IPS-18a (cell line): ENCODE measurements around the gene KIAA1210.

ENCODE experiments used
- H3K27ac ChIP-seq: one replicate; pipeline ENCODE4 v1.5.1; 2013; ENCODE audit warnings: low read length
- H3K27me3 ChIP-seq: one replicate; pipeline ENCODE4 v1.6.1; 2013; ENCODE audit warnings: mild to moderate bottlenecking, low read length; ENCODE audit not compliant: control insufficient read depth, insufficient read depth
- H3K36me3 ChIP-seq: one replicate; pipeline ENCODE4 v1.6.1; 2013; ENCODE audit warnings: low read depth, low read length; ENCODE audit not compliant: control insufficient read depth
- H3K4me1 ChIP-seq: one replicate; pipeline ENCODE4 v1.6.1; 2013; ENCODE audit warnings: low read depth, low read length; ENCODE audit not compliant: control insufficient read depth
- H3K4me3 ChIP-seq: one replicate; pipeline ENCODE4 v1.5.1; 2013; ENCODE audit warnings: low read length
- H3K9ac ChIP-seq: one replicate; pipeline ENCODE4 v1.6.1; 2013; ENCODE audit warnings: mild to moderate bottlenecking, low read length, moderate library complexity
- H3K9me3 ChIP-seq: one replicate; pipeline ENCODE4 v1.6.1; 2013; ENCODE audit warnings: low read depth, low read length; ENCODE audit not compliant: control insufficient read depth

KIAA1210 gene

DNA sequence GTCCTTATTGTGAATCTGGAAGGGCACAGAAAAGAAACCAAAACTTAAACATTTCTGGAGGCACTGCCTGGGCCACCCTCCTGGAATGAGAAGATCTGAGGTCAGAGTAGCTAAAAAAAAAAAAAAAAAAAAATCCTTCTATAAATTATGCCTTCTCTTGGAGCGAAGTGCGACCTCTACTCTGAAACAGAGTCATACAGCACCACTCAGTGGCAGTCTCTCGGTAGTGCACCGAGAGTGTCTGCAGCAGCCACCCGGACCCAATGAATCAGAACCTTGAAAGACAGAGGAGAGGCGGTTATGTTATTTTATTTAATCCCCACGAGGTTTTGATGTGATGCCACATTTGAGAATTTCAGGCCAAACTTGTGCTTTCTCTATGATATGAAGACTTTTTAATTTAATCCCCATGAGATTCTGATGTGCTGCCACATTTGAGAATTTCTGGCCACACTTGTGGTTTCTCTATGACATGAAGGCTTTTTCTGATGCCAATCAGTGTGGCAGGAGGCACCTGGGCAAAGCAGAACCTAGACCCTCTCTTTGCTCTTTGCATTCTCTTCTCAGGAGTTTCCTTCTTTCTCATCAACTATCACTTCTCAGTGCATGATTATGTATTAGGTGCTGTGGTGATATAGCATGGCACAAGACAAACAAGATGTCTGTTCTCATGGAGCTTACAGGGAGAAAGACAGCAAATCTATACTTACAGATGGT, 60.4 kb downstream of the KIAA1210 start:
- Histone ChIP-seq H3K27ac (no peak overlapping the region), H3K27me3 (no peaks in the 10 kb centered on the region)

DNA sequence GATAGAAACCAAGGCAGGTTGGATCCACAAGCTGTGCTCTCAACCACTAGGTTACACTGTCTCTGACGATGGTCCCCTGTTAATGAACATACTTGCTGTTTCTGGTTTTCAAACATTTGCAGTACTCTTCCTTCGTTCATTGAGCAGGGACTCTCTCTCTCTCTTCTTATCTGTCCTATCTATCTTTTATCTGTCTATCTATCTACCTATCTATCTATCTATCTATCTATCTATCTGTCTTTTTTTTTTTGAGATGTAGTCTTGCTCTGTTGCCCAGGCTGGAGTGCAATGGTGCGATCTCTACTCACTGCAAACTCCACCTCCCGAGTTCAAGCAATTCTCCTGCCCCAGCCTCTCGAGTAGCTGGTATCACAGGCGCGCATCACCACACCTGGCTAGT, 64.2 kb downstream of the KIAA1210 start:
- H3K9me3 ChIP-seq = peaks cover 7% of the 10 kb centered on the region
- no peak overlapping the region for H3K27ac ChIP-seq
- H3K36me3 ChIP-seq = no peaks in the 10 kb centered on the region
- no peaks in the 10 kb centered on the region for H3K27me3 ChIP-seq
- no peak overlapping the region for H3K4me3 ChIP-seq
- H3K9ac ChIP-seq = no peak overlapping the region
- H3K4me1 ChIP-seq = peaks cover 4% of the 10 kb centered on the region

More for the DNA sequence above, 60.4 kb downstream of the KIAA1210 start:
- no peak overlapping the region for H3K4me3 ChIP-seq
- peaks cover 4% of the 10 kb centered on the region for H3K4me1 ChIP-seq
- peaks cover 22% of the 10 kb centered on the region for H3K9me3 ChIP-seq
- H3K9ac ChIP-seq = no peak overlapping the region
- no peaks in the 10 kb centered on the region for H3K36me3 ChIP-seq

DNA sequence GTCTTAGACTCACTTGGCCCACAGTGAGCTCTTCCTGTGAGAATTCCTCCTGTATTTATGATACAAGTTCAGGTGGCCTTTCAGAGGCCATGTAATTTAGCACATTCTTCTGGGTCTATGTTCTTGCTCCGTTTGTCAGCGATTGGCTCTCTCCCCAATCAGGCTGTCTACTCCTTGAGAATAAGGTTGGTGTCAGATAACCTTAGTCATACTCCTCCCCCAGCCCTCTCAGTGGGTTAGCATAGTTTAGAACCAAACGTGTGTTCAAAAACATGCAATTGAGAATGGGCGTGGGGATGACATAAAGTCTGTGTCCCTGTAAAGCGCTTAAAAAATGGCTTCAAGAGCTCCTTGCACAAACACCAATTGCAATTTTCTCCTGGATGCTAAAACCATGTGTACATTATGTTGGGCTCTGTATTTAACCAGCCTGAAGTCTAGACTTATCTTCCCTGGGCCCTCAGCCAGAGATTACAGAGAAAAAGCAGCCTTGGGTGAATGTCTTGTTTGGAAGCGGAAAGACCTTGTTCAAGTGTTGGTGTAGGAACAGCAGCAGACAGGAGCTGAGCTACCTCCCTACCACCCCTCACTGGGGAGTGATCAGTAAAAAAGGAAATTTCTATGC, 64.8 kb downstream of the KIAA1210 start:
- no peak overlapping the region for H3K4me3 ChIP-seq
- no peaks in the 10 kb centered on the region for H3K36me3 ChIP-seq
- no peak overlapping the region for H3K27ac ChIP-seq
- no peaks in the 10 kb centered on the region for H3K27me3 ChIP-seq
- peaks cover 3% of the 10 kb centered on the region for H3K9me3 ChIP-seq
- H3K9ac ChIP-seq = no peak overlapping the region
- H3K4me1 ChIP-seq = peaks cover 4% of the 10 kb centered on the region

DNA sequence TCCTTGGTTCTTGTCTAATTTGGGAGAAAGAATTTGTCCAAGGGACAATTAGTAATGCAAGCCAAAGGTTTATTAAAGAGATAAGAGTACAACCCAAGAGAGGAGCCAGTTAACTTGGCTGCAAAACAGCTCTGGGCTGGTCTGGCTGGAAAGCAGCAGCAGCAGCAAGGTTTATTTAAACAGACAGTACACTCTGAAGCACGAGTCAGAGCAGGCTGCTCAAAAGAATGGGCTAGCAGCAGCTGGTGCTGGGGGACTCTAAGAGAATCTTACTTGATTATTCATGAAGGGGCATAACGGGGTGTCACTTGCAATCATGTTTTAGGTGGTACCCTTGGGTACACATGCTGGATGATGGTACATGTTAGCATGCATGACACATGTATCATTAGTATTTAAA, 71.9 kb downstream of the KIAA1210 start:
- Histone ChIP-seq H3K9ac (no peak overlapping the region), H3K36me3 (no peaks in the 10 kb centered on the region), H3K27me3 (no peaks in the 10 kb centered on the region), H3K27ac (no peak overlapping the region), H3K9me3 (peaks cover 7% of the 10 kb centered on the region), H3K4me1 (no peaks in the 10 kb centered on the region), H3K4me3 (no peak overlapping the region)

DNA sequence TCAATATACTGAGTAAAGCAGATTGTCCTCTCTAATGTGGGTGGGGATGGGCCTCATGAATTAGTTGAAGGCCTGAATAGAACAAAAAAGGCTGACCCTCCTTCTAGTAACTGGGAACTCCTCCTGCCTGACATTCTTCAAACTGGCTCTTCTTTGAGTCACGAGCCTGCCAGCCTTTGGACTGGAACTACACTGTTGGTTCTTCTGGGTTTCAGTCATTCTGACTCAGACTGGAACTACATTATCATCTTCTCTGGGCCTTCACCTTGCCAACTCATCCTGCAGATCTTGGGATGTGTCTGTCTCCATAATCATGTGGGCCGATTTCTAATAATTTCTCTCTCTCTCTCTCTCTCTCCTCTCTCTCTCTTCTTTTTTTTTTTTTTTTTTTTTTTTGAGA, 81.7 kb downstream of the KIAA1210 start:
- no peak overlapping the region for H3K4me3 ChIP-seq
- no peak overlapping the region for H3K9ac ChIP-seq
- H3K4me1 ChIP-seq = no peaks in the 10 kb centered on the region
- H3K9me3 ChIP-seq = peaks cover 13% of the 10 kb centered on the region
- H3K27ac ChIP-seq = no peak overlapping the region
- no peaks in the 10 kb centered on the region for H3K36me3 ChIP-seq
- H3K27me3 ChIP-seq = no peaks in the 10 kb centered on the region

- Histone ChIP-seq H3K9me3 (peaks cover 7% of the 10 kb centered on the region), H3K36me3 (no peaks in the 10 kb centered on the region), H3K9ac (no peak overlapping the region), H3K27ac (no peak overlapping the region), H3K4me1 (no peaks in the 10 kb centered on the region), H3K4me3 (no peak overlapping the region), H3K27me3 (no peaks in the 10 kb centered on the region)
Measured at GRCh38 chrX:119042996-119043395, 84.6 kb downstream of the KIAA1210 start.

DNA sequence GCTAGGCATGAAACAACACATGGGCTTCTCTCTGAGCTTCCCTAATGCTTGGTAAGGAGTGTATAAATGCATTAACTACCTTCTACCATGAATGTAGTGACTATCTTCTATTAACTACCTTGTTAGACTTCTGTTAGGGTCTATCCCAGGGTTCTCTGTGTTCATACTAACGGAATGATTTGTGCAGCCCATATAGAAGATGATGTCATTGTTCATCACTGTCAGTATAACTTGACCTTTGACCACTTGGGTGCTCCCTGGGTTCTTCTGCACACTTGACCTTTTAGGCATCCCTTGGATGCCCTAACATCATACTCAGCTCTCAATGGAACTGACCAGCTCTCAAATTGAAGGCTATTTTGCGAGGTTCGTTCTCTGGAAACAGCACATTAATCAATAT, 85.6 kb downstream of the KIAA1210 start:
- Histone ChIP-seq H3K27ac (no peak overlapping the region), H3K4me1 (no peaks in the 10 kb centered on the region), H3K9ac (no peak overlapping the region), H3K4me3 (no peak overlapping the region), H3K9me3 (peaks cover 7% of the 10 kb centered on the region), H3K27me3 (no peaks in the 10 kb centered on the region), H3K36me3 (no peaks in the 10 kb centered on the region)

GRCh38 chrX:119041175-119041574, 86.4 kb downstream of the KIAA1210 start:
- Histone ChIP-seq H3K36me3 (no peaks in the 10 kb centered on the region), H3K27me3 (no peaks in the 10 kb centered on the region), H3K4me3 (no peak overlapping the region), H3K9ac (no peak overlapping the region), H3K27ac (no peak overlapping the region), H3K9me3 (peaks cover 7% of the 10 kb centered on the region), H3K4me1 (no peaks in the 10 kb centered on the region)

DNA sequence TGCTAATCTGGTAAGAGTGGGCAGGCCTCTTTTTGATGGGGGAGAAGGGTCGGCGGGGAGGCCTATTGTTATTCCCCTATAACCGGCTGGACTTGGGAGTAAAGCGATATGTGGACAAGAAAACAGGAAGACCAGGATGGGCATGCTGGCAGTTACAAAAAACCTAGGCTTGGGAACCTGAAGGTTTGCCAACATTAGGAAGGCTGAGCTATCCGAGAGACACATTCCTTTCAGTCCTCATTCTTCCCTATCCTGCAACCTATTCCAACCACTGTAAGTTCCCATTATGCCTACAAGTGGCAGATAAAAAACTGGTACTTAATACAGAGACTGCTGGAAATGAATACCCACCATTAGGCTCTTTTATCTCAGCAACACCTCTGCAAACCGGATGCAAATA, 87.2 kb downstream of the KIAA1210 start:
- Histone ChIP-seq H3K4me1 (no peaks in the 10 kb centered on the region), H3K36me3 (no peaks in the 10 kb centered on the region), H3K27ac (no peak overlapping the region), H3K9me3 (peaks cover 7% of the 10 kb centered on the region), H3K27me3 (no peaks in the 10 kb centered on the region), H3K4me3 (no peak overlapping the region), H3K9ac (no peak overlapping the region)

DNA sequence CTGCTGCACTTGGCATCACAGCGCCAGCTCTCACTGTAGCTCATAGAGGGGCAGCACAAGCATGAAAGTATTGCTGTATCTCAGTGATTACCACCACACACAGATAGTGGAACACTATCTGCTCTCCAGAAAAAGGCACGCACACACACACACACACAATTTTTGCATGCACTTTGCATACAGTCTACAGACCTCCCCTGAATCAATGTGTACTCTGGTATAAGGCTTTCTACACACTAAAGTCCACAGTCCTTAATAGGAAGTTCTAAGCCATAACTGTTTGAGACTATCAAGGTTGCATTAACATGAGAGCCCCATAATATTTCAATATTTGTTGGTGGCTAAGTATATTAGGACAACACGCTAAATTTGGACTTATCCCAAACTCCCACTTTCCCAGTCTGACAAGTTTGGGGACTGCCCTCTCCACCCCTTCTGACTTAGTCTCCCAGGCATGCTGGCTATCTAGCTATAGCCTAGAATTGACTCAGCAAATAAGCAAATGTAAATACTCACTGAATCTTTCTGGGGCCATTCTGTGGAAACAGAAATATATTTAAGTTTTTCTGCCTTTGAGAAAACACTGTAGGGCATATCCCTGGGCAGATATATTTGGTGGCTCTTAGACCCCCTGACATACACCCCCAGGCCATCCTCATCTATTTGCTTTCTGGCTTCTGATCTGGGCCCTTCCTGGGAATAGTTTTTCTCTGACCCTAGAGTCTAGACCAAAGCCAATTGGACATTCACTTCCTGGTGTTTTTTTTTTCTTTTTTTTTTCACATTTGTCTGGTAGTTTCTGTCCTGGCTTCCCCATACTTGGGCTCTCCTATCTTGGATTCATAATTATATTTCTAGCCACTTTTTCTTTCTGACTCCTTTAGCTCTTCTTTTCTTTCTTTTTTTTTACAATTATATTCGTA, 91.2 kb downstream of the KIAA1210 start:
- H3K4me1 ChIP-seq = no peaks in the 10 kb centered on the region
- no peak overlapping the region for H3K9ac ChIP-seq
- no peak overlapping the region for H3K27ac ChIP-seq
- no peaks in the 10 kb centered on the region for H3K27me3 ChIP-seq
- H3K9me3 ChIP-seq = peaks cover 18% of the 10 kb centered on the region
- H3K4me3 ChIP-seq = no peak overlapping the region
- no peaks in the 10 kb centered on the region for H3K36me3 ChIP-seq

DNA sequence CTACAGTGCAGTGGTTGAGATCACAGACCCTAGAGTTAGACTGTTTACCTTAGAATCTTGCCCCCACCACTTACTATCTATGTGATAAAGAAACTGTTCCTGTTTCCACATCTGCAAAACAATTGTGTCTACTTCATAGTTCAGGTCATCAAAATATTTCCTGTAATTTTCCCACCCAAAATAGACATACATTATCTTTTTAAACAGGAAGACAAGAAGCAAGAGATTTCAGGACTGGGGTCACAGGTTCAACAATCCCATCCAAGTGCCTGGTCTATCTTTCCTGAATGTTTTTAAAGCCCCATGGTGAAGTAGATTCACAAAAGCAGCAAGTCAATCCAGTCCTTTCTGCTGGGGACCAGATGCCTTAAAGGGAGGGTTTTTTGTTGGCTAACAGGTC, 96.6 kb downstream of the KIAA1210 start:
- Histone ChIP-seq H3K4me3 (no peak overlapping the region), H3K9ac (no peak overlapping the region), H3K27me3 (no peaks in the 10 kb centered on the region), H3K9me3 (peaks cover 17% of the 10 kb centered on the region), H3K4me1 (no peaks in the 10 kb centered on the region), H3K36me3 (no peaks in the 10 kb centered on the region), H3K27ac (no peak overlapping the region)
